Upper lobe of left lung (tissue), 4 donors: Measurements from ENCODE around the gene KAT6B.

Experiments
- CTCF ChIP-seq, 6 experiments: fragments of 450-650 bp in 4 of 6; fragments of 200-600 bp in 2 of 6; sonication (generic) in 2 of 6; IDR thresholded peaks; one replicate each; pipeline ENCODE4 v1.5.1; 2016 to 2019; ENCODE audit warnings: antibody characterized with exemption in 6 of 6
- POLR2A ChIP-seq, 4 donors: fragments of 450-650 bp; IDR thresholded peaks; one replicate each; pipeline ENCODE4 v1.5.1; 2016 to 2017; ENCODE audit warnings: antibody characterized with exemption in 4 of 4, mild to moderate bottlenecking in 2 of 4

GRCh38 chr10:74822101-74822500 lies 4.3 kb upstream of the KAT6B start:
- TF ChIP-seq CTCF (IDR thresholded peaks at IDR 0.05) (no peak), POLR2A (IDR thresholded peaks at IDR 0.05) (no peak)
